Peyer's patch (tissue), 4 donors: ENCODE data around the gene EFHC2.
A peak's percentile ranks its signal among the peaks of the same experiment; 100 is the strongest.

Source experiments
- CTCF ChIP-seq, 6 experiments: fragments of 450-650 bp in 4 of 6; fragments of 200-600 bp in 2 of 6; sonication (generic) in 1 of 6; IDR thresholded peaks; one replicate each; pipeline ENCODE4 v1.5.1; 2017 to 2019; ENCODE audit warnings: antibody characterized with exemption in 6 of 6, mild to moderate bottlenecking in 3 of 6, moderate library complexity in 1 of 6
- POLR2A ChIP-seq, 2 donors: fragments of 450-650 bp; IDR thresholded peaks; one replicate each; pipeline ENCODE4 v1.5.1; 2017; ENCODE audit warnings: antibody characterized with exemption in 2 of 2, mild to moderate bottlenecking in 2 of 2, moderate library complexity in 2 of 2

DNA sequence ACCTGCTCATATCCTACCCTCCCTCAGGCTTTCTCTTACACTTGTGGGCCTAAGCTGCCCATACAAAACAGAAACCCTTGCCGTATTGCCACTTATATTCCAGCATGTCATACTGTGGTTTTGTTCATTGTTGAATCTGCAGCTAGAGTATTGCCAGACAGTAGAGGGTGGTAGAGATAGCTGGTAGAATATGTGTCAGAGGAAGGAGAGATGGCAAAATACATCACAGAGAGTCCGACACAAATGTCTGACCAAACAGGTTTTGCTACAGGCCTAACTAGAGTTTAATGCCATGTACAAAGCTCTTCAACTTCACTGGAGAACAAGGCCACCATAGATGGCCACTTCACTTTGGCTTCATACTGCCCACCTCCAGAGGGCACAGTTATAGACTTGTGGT is 160.1 kb downstream of the EFHC2 start:
- TF ChIP-seq CTCF (IDR thresholded peaks at IDR 0.05) (peak in 3 of 6 experiments; percentile 24 to 36 (median 25)), POLR2A (IDR thresholded peaks at IDR 0.05) (no peak)
